SK-N-SH (cell line): ENCODE results near the gene PDE4C.

ENCODE experiments used
- EP300 ChIP-seq, 2 experiments: IDR thresholded peaks; 2 replicates each; pipeline versions ENCODE4 v1.4.0 to v1.6.1; 2012; ENCODE audit warnings: borderline replicate concordance in 1 of 2, low read depth in 1 of 2, low read length in 1 of 2
- GABPA ChIP-seq: IDR thresholded peaks from 2 replicates; pipeline ENCODE4 v1.4.0; 2012; ENCODE audit warnings: low read depth, mild to moderate bottlenecking
- MEF2A ChIP-seq: IDR thresholded peaks from 2 replicates; pipeline ENCODE4 v1.4.0; 2012; ENCODE audit warnings: low read depth, borderline replicate concordance
- POLR2AphosphoS5 ChIP-seq: IDR thresholded peaks from 2 replicates; pipeline ENCODE4 v1.6.1; 2012; ENCODE audit warnings: low read depth, low read length
- RAD21 ChIP-seq: IDR thresholded peaks from 2 replicates; pipeline ENCODE4 v1.6.1; 2012; ENCODE audit warnings: mild to moderate bottlenecking, low read length
- RCOR1 ChIP-seq: fragments of 150-350 bp; IDR thresholded peaks from 2 replicates; pipeline ENCODE4 v1.6.1; 2017; ENCODE audit warnings: antibody characterized with exemption, low read length
- SIN3A ChIP-seq: IDR thresholded peaks from 2 replicates; pipeline ENCODE4 v1.6.1; 2012; ENCODE audit warnings: low read depth, mild to moderate bottlenecking, low read length, moderate library complexity, borderline replicate concordance
- TAF1 ChIP-seq: IDR thresholded peaks from 2 replicates; pipeline ENCODE4 v1.6.1; 2012; ENCODE audit warnings: low read depth, mild to moderate bottlenecking, low read length, moderate library complexity, borderline replicate concordance
- TCF12 ChIP-seq: IDR thresholded peaks from 2 replicates; pipeline ENCODE4 v1.4.0; 2012
- YY1 ChIP-seq: IDR thresholded peaks from 2 replicates; pipeline ENCODE4 v1.4.0; 2012; ENCODE audit warnings: low read depth, mild to moderate bottlenecking
- TF ChIP-seq, protein P1 (sequence below): fragments of 200-600 bp; sonication (generic); IDR thresholded peaks from 2 replicates; pipeline ENCODE4 v1.6.1; 2017; ENCODE audit warnings: antibody characterized with exemption, mild to moderate bottlenecking, moderate library complexity
- TF ChIP-seq, protein P2 (sequence below): IDR thresholded peaks from 2 replicates; pipeline ENCODE4 v1.4.0; 2012; ENCODE audit warnings: low read depth, borderline replicate concordance
- TF ChIP-seq, protein P3 (sequence below): fragments of 150-350 bp; IDR thresholded peaks from 2 replicates; pipeline ENCODE4 v1.6.1; 2017; ENCODE audit warnings: antibody characterized with exemption, low read length, low read depth, borderline replicate concordance
- TF ChIP-seq, protein P4 (sequence below): IDR thresholded peaks from 2 replicates; pipeline ENCODE4 v1.6.1; 2012; ENCODE audit warnings: mild to moderate bottlenecking, low read depth, low read length, moderate library complexity

DNA sequence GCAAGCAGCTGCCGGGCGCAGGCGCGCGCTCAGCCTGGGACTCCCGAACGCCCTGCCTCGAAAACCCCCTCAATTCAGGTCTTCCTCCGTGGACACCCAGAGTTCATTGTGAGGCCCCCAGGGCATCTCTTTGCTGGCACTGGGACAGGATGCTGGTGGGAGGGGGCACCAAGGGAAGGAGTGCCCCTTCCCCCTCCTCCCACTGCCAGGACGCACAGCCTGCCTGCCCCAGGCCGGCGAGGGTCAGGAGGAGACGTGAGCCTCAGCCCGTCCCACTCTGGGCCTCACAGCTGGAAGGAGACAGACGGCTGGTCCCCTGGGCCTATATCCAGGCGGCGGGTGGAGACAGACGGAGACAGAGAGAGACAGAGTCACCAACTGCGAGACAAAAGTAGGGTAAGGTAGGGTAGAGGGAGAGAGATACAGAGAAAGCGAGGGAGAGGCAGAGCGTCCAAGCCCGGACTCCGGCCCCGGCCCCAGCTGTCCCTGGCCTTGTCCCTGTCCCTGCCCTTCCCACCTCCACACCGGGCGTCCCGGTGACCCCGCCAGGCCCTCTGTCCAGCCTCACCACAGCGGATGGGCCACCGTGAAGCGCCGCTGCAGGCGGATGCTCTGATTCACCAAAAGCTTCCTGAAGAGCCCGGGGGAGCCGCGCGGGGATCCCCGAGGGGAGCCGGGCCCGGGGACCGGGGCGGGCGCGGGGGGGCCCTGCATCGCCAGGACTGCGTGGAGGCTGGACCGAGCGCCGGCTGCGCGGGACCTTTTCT lies at the start of gene PDE4C:
- TF ChIP-seq, protein P1, sequence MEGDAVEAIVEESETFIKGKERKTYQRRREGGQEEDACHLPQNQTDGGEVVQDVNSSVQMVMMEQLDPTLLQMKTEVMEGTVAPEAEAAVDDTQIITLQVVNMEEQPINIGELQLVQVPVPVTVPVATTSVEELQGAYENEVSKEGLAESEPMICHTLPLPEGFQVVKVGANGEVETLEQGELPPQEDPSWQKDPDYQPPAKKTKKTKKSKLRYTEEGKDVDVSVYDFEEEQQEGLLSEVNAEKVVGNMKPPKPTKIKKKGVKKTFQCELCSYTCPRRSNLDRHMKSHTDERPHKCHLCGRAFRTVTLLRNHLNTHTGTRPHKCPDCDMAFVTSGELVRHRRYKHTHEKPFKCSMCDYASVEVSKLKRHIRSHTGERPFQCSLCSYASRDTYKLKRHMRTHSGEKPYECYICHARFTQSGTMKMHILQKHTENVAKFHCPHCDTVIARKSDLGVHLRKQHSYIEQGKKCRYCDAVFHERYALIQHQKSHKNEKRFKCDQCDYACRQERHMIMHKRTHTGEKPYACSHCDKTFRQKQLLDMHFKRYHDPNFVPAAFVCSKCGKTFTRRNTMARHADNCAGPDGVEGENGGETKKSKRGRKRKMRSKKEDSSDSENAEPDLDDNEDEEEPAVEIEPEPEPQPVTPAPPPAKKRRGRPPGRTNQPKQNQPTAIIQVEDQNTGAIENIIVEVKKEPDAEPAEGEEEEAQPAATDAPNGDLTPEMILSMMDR, result no peak
- TF ChIP-seq, protein P2, sequence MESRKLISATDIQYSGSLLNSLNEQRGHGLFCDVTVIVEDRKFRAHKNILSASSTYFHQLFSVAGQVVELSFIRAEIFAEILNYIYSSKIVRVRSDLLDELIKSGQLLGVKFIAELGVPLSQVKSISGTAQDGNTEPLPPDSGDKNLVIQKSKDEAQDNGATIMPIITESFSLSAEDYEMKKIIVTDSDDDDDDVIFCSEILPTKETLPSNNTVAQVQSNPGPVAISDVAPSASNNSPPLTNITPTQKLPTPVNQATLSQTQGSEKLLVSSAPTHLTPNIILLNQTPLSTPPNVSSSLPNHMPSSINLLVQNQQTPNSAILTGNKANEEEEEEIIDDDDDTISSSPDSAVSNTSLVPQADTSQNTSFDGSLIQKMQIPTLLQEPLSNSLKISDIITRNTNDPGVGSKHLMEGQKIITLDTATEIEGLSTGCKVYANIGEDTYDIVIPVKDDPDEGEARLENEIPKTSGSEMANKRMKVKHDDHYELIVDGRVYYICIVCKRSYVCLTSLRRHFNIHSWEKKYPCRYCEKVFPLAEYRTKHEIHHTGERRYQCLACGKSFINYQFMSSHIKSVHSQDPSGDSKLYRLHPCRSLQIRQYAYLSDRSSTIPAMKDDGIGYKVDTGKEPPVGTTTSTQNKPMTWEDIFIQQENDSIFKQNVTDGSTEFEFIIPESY, result no peak
- TF ChIP-seq POLR2AphosphoS5 (no peak), YY1 (no peak), EP300 (IDR thresholded peaks at IDR 0.05; ENCODE audit: borderline replicate concordance in 1 of 2, low read depth in 1 of 2, low read length in 1 of 2) (no peak), TAF1 (no peak), SIN3A (no peak), TCF12 (no peak), RCOR1 (no peak), RAD21 (no peak), GABPA (no peak), MEF2A (no peak)
- TF ChIP-seq, protein P3, sequence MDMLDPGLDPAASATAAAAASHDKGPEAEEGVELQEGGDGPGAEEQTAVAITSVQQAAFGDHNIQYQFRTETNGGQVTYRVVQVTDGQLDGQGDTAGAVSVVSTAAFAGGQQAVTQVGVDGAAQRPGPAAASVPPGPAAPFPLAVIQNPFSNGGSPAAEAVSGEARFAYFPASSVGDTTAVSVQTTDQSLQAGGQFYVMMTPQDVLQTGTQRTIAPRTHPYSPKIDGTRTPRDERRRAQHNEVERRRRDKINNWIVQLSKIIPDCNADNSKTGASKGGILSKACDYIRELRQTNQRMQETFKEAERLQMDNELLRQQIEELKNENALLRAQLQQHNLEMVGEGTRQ, result no peak
- TF ChIP-seq, protein P4, sequence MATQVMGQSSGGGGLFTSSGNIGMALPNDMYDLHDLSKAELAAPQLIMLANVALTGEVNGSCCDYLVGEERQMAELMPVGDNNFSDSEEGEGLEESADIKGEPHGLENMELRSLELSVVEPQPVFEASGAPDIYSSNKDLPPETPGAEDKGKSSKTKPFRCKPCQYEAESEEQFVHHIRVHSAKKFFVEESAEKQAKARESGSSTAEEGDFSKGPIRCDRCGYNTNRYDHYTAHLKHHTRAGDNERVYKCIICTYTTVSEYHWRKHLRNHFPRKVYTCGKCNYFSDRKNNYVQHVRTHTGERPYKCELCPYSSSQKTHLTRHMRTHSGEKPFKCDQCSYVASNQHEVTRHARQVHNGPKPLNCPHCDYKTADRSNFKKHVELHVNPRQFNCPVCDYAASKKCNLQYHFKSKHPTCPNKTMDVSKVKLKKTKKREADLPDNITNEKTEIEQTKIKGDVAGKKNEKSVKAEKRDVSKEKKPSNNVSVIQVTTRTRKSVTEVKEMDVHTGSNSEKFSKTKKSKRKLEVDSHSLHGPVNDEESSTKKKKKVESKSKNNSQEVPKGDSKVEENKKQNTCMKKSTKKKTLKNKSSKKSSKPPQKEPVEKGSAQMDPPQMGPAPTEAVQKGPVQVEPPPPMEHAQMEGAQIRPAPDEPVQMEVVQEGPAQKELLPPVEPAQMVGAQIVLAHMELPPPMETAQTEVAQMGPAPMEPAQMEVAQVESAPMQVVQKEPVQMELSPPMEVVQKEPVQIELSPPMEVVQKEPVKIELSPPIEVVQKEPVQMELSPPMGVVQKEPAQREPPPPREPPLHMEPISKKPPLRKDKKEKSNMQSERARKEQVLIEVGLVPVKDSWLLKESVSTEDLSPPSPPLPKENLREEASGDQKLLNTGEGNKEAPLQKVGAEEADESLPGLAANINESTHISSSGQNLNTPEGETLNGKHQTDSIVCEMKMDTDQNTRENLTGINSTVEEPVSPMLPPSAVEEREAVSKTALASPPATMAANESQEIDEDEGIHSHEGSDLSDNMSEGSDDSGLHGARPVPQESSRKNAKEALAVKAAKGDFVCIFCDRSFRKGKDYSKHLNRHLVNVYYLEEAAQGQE, result no peak
